ENCODE data around the gene RHOJ. TPM values are rescaled to one million over a fixed set of nuclear protein-coding genes. Genes with fewer than 3 reads are reported as not detected.

Gene RHOJ
- total RNA-seq, 2 experiments from 2014 or later = not detected

- CTCF ChIA-PET = no interaction called here
- Mint-ChIP-seq H3K9me3 (no peaks in the 10 kb centered on the region), H3K4me3 (no peak overlapping the region), H3K27ac (no peak overlapping the region), H3K36me3 (ENCODE audit: low read depth) (no peaks in the 10 kb centered on the region), H3K4me1 (ENCODE audit: low read depth) (no peaks in the 10 kb centered on the region), H3K27me3 (peaks cover 1% of the 10 kb centered on the region)
- no peak for ATAC-seq
- POLR2A ChIA-PET = no interaction called here
- intact Hi-C loops (cut with micrococcal nuclease) = no loop called here
- TF ChIP-seq, protein P1, sequence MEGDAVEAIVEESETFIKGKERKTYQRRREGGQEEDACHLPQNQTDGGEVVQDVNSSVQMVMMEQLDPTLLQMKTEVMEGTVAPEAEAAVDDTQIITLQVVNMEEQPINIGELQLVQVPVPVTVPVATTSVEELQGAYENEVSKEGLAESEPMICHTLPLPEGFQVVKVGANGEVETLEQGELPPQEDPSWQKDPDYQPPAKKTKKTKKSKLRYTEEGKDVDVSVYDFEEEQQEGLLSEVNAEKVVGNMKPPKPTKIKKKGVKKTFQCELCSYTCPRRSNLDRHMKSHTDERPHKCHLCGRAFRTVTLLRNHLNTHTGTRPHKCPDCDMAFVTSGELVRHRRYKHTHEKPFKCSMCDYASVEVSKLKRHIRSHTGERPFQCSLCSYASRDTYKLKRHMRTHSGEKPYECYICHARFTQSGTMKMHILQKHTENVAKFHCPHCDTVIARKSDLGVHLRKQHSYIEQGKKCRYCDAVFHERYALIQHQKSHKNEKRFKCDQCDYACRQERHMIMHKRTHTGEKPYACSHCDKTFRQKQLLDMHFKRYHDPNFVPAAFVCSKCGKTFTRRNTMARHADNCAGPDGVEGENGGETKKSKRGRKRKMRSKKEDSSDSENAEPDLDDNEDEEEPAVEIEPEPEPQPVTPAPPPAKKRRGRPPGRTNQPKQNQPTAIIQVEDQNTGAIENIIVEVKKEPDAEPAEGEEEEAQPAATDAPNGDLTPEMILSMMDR (IDR thresholded peaks at IDR 0.05) = no peak
- DNase-seq = no peak
Measured at GRCh38 chr14:63212776-63213500, 8.7 kb downstream of the RHOJ start.

DNA sequence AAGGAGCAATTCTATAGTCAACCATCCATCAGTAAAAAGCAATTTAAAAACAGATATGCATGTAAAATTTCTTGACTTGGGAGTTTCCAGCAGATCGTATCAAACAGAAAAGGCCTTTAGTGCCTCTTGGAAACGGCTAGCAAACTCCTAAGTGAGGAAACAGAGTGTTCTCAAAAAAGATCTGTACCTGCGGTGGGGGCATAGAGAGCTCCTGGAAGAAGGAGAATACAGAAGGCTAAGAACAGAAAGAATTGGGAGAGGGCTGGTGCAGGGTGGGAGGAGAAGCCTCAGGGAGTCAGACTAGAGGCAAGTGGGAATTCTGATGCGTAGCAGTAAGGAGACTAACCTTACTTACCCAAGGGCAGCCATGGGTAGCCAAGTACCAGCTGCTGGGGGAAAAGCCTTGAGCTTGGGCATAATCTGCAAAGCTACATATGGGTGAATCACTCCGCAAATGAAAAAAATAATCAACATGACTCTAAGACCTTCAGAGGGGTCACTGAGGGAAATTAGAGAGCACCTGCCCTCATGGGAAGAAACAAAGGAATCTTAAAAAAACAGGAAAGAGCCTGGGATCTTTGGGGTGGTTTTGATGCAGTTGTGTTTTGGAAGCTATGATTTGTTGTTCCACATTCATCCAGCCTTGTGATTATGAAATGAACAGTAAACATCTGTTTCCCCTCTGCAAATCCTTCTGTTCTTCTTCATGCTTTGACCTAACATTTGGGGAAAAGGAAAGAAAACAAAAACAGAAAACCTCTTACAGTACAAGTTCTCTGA is 10.4 kb downstream of the RHOJ start:
- no peaks in the 10 kb centered on the region for H3K4me1 Mint-ChIP-seq (ENCODE audit: low read depth)
- peaks cover 1% of the 10 kb centered on the region for H3K27me3 Mint-ChIP-seq
- H3K4me3 Mint-ChIP-seq = no peak overlapping the region
- DNase-seq (no peak), ATAC-seq (no peak)
- POLR2A ChIA-PET = no interaction called here
- CTCF ChIA-PET = interaction anchor here (0.6 kb wide), 1 partner anchor 11 kb away, joined by 3 read pairs; no protein-coding TSS in a partner anchor
- H3K27ac Mint-ChIP-seq = no peak overlapping the region
- no peaks in the 10 kb centered on the region for H3K36me3 Mint-ChIP-seq (ENCODE audit: low read depth)
- no peaks in the 10 kb centered on the region for H3K9me3 Mint-ChIP-seq
- intact Hi-C loops (cut with micrococcal nuclease) = no loop called here
- TF ChIP-seq, protein P1 (IDR thresholded peaks at IDR 0.05) = no peak

GRCh38 chr14:63220526-63220925 is 16.3 kb downstream of the RHOJ start:
- H3K36me3 Mint-ChIP-seq (ENCODE audit: low read depth) = no peaks in the 10 kb centered on the region
- DNase-seq = no peak
- no peak overlapping the region for H3K4me3 Mint-ChIP-seq
- H3K4me1 Mint-ChIP-seq (ENCODE audit: low read depth) = no peaks in the 10 kb centered on the region
- TF ChIP-seq, protein P1 (IDR thresholded peaks at IDR 0.05) = no peak
- intact Hi-C loops (cut with micrococcal nuclease) = no loop called here
- H3K27me3 Mint-ChIP-seq = peaks cover 2% of the 10 kb centered on the region
- no peak for ATAC-seq
- H3K9me3 Mint-ChIP-seq = no peaks in the 10 kb centered on the region
- ChIA-PET POLR2A (no interaction called here), CTCF (no interaction called here)
- no peak overlapping the region for H3K27ac Mint-ChIP-seq

GRCh38 chr14:63223596-63223995 is 19.4 kb downstream of the RHOJ start:
- TF ChIP-seq, protein P1 (IDR thresholded peaks at IDR 0.05) = no peak
- POLR2A ChIA-PET = no interaction called here

GRCh38 chr14:63224196-63224595 is 20.0 kb downstream of the RHOJ start:
- H3K27ac Mint-ChIP-seq = no peak overlapping the region
- intact Hi-C loops (cut with micrococcal nuclease) = no loop called here
- no peaks in the 10 kb centered on the region for H3K9me3 Mint-ChIP-seq
- H3K36me3 Mint-ChIP-seq (ENCODE audit: low read depth) = no peaks in the 10 kb centered on the region
- H3K4me1 Mint-ChIP-seq (ENCODE audit: low read depth) = no peaks in the 10 kb centered on the region
- DNase-seq (no peak), ATAC-seq (no peak)
- CTCF ChIA-PET = interaction anchor here (1.5 kb wide), 1 partner anchor 8 kb away, joined by 3 read pairs; no protein-coding TSS in a partner anchor
- TF ChIP-seq, protein P1 (IDR thresholded peaks at IDR 0.05) = no peak
- no peak overlapping the region for H3K4me3 Mint-ChIP-seq
- H3K27me3 Mint-ChIP-seq = peaks cover 6% of the 10 kb centered on the region
- POLR2A ChIA-PET = no interaction called here

More at GRCh38 chr14:63223596-63223995, 19.4 kb downstream of the RHOJ start:
- H3K9me3 Mint-ChIP-seq = no peaks in the 10 kb centered on the region
- ATAC-seq = no peak
- DNase-seq = no peak
- peaks cover 4% of the 10 kb centered on the region for H3K27me3 Mint-ChIP-seq
- H3K36me3 Mint-ChIP-seq (ENCODE audit: low read depth) = no peaks in the 10 kb centered on the region
- no peak overlapping the region for H3K4me3 Mint-ChIP-seq
- intact Hi-C loops (cut with micrococcal nuclease) = no loop called here
- H3K4me1 Mint-ChIP-seq (ENCODE audit: low read depth) = no peaks in the 10 kb centered on the region
- no peak overlapping the region for H3K27ac Mint-ChIP-seq
- CTCF ChIA-PET = no interaction called here

Data from activated CD8-positive, alpha-beta T cell treated with anti-CD3 and anti-CD28 coated beads for 36 hours (primary cell).